ENCODE measurements around the gene NXNL1. TPM values are rescaled to one million over a fixed set of nuclear protein-coding genes. Genes with fewer than 3 reads are reported as not detected.
A peak's percentile ranks its signal among the peaks of the same experiment; 100 is the strongest.

NXNL1 gene
- total RNA-seq, 1 experiment from 2014 or later = not detected

- Histone ChIP-seq H2AFZ (ENCODE audit: low read length) (no peak overlapping the region), H3K79me2 (ENCODE audit: low read length) (no peaks in the 10 kb centered on the region), H3K9me3 (ENCODE audit: low read length) (no peaks in the 10 kb centered on the region), H3K36me3 (ENCODE audit: low read depth, low read length) (no peaks in the 10 kb centered on the region), H3K4me3 (ENCODE audit: low read length) (no peak overlapping the region), H3K27me3 (ENCODE audit: low read length) (no peaks in the 10 kb centered on the region), H4K20me1 (ENCODE audit: low read length) (no peaks in the 10 kb centered on the region), H3K9me2 (replicated peaks; ENCODE audit: low read length) (no peaks in the 10 kb centered on the region), H3F3A (ENCODE audit: low read length, unreplicated experiment) (no peaks in the 10 kb centered on the region), H3K27ac (ENCODE audit: low read length) (no peak overlapping the region), H3K4me2 (ENCODE audit: low read length) (no peak overlapping the region), H3K9ac (ENCODE audit: low read length) (no peak overlapping the region), H3K4me1 (ENCODE audit: insufficient read depth, low read length) (peaks cover 7% of the 10 kb centered on the region)
- BruUV-seq (replicated peaks) = no TSS peak
- POLR2A ChIA-PET (ENCODE audit: unreplicated experiment) = no interaction called here
- DNase-seq (no peak), ATAC-seq (no peak)
- CTCF ChIA-PET = no interaction called here
- intact Hi-C loops (cut with micrococcal nuclease) = no loop called here
- no peak for TF ChIP-seq EZH2 (IDR thresholded peaks at IDR 0.05; ENCODE audit: low read length, unreplicated experiment)
- TF ChIP-seq EZH2phosphoT487 (IDR thresholded peaks at IDR 0.05; ENCODE audit: borderline replicate concordance, low read length) = no peak
- TF ChIP-seq, protein P1, sequence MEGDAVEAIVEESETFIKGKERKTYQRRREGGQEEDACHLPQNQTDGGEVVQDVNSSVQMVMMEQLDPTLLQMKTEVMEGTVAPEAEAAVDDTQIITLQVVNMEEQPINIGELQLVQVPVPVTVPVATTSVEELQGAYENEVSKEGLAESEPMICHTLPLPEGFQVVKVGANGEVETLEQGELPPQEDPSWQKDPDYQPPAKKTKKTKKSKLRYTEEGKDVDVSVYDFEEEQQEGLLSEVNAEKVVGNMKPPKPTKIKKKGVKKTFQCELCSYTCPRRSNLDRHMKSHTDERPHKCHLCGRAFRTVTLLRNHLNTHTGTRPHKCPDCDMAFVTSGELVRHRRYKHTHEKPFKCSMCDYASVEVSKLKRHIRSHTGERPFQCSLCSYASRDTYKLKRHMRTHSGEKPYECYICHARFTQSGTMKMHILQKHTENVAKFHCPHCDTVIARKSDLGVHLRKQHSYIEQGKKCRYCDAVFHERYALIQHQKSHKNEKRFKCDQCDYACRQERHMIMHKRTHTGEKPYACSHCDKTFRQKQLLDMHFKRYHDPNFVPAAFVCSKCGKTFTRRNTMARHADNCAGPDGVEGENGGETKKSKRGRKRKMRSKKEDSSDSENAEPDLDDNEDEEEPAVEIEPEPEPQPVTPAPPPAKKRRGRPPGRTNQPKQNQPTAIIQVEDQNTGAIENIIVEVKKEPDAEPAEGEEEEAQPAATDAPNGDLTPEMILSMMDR (conservative IDR thresholded peaks at IDR 0.05; ENCODE audit: low read depth, low read length) = no peak
Measured at GRCh38 chr19:17490411-17490810, 29.7 kb upstream of the NXNL1 start.

GRCh38 chr19:17489392-17490030, 28.8 kb upstream of the NXNL1 start:
- H3K27me3 ChIP-seq (ENCODE audit: low read length) = no peaks in the 10 kb centered on the region
- ChIA-PET CTCF (interaction anchor here (0.6 kb wide), 1 partner anchor 370 kb away, joined by 10 read pairs; no protein-coding TSS in a partner anchor), POLR2A (ENCODE audit: unreplicated experiment) (no interaction called here)
- no peaks in the 10 kb centered on the region for H3F3A ChIP-seq (ENCODE audit: low read length, unreplicated experiment)
- ATAC-seq = no peak
- no peak for TF ChIP-seq EZH2 (IDR thresholded peaks at IDR 0.05; ENCODE audit: low read length, unreplicated experiment)
- no peak for TF ChIP-seq EZH2phosphoT487 (IDR thresholded peaks at IDR 0.05; ENCODE audit: borderline replicate concordance, low read length)
- TF ChIP-seq, protein P1 (conservative IDR thresholded peaks at IDR 0.05; ENCODE audit: low read depth, low read length) = peak; percentile 28
- no peak overlapping the region for H2AFZ ChIP-seq (ENCODE audit: low read length)
- DNase-seq = no peak
- H3K79me2 ChIP-seq (ENCODE audit: low read length) = no peaks in the 10 kb centered on the region
- no peak overlapping the region for H3K27ac ChIP-seq (ENCODE audit: low read length)
- no peak overlapping the region for H3K9ac ChIP-seq (ENCODE audit: low read length)
- H3K36me3 ChIP-seq (ENCODE audit: low read depth, low read length) = no peaks in the 10 kb centered on the region
- intact Hi-C loops (cut with micrococcal nuclease) = no loop called here
- no peak overlapping the region for H3K4me2 ChIP-seq (ENCODE audit: low read length)
- no peaks in the 10 kb centered on the region for H3K9me3 ChIP-seq (ENCODE audit: low read length)
- no peaks in the 10 kb centered on the region for H4K20me1 ChIP-seq (ENCODE audit: low read length)
- H3K4me1 ChIP-seq (ENCODE audit: insufficient read depth, low read length) = peaks cover 7% of the 10 kb centered on the region
- no peak overlapping the region for H3K4me3 ChIP-seq (ENCODE audit: low read length)
- no peaks in the 10 kb centered on the region for H3K9me2 ChIP-seq (replicated peaks; ENCODE audit: low read length)
- BruUV-seq (replicated peaks) = no TSS peak

DNA sequence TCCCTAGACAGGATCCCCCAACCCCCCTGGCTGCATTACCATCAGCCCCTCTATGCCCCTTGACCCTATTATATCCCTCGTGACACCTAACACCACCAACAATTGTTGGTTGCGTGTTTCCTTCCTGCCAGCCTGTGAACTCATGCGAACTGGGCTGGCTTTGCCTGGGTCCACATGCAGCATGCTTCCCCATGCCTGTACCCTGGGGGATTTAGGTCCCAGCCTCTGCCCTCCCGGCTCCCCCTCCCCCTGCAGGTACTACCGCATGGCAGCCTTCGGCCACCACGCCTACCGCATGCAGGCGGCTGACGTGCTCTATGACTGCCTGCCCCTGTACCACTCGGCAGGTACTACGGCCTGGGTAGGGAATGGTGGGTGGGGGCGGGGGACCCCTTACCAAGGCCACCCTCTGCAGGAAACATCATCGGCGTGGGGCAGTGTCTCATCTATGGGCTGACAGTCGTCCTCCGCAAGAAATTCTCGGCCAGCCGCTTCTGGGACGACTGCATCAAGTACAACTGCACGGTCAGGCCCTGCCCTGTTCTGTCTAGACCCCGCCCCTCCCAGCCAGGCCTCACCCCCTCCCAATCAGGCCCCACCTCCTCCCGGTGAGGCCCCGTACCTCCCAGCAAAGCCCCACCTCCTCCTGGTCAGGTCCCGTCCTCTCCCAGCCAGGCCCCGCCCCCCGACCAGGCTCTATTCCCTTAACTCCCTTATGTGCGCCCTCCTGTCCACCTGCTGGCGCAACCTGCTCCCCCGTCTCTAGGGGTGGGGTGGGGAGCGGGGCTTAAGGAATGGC, 28.1 kb upstream of the NXNL1 start:
- H3K79me2 ChIP-seq (ENCODE audit: low read length) = no peaks in the 10 kb centered on the region
- POLR2A ChIA-PET (ENCODE audit: unreplicated experiment) = no interaction called here
- intact Hi-C loops (cut with micrococcal nuclease) = no loop called here
- peak overlapping the region; percentile 73 for H2AFZ ChIP-seq (ENCODE audit: low read length)
- H3K9me2 ChIP-seq (replicated peaks; ENCODE audit: low read length) = no peaks in the 10 kb centered on the region
- peak overlapping the region; percentile 60 for H3K9ac ChIP-seq (ENCODE audit: low read length)
- H3F3A ChIP-seq (ENCODE audit: low read length, unreplicated experiment) = no peaks in the 10 kb centered on the region
- H3K27me3 ChIP-seq (ENCODE audit: low read length) = no peaks in the 10 kb centered on the region
- H3K9me3 ChIP-seq (ENCODE audit: low read length) = no peaks in the 10 kb centered on the region
- H3K4me3 ChIP-seq (ENCODE audit: low read length) = peak overlapping the region; percentile 68
- peak; percentile 98 for ATAC-seq
- no peaks in the 10 kb centered on the region for H4K20me1 ChIP-seq (ENCODE audit: low read length)
- TF ChIP-seq, protein P1 (conservative IDR thresholded peaks at IDR 0.05; ENCODE audit: low read depth, low read length) = peak; percentile 62; the same call in 1 of the 2 replicates
- TF ChIP-seq EZH2phosphoT487 (IDR thresholded peaks at IDR 0.05; ENCODE audit: borderline replicate concordance, low read length) = no peak
- no peak for TF ChIP-seq EZH2 (IDR thresholded peaks at IDR 0.05; ENCODE audit: low read length, unreplicated experiment)
- CTCF ChIA-PET = no interaction called here
- H3K4me1 ChIP-seq (ENCODE audit: insufficient read depth, low read length) = peaks cover 7% of the 10 kb centered on the region
- H3K4me2 ChIP-seq (ENCODE audit: low read length) = peak overlapping the region; percentile 82
- H3K36me3 ChIP-seq (ENCODE audit: low read depth, low read length) = no peaks in the 10 kb centered on the region
- TSS peak; percentile 26 for BruUV-seq (replicated peaks)
- H3K27ac ChIP-seq (ENCODE audit: low read length) = peak overlapping the region; percentile 31; the same call in 1 of the 2 replicates
- peak; percentile 92 for DNase-seq

Data from PC-3 (cell line).